Measurements from ENCODE around the gene CUL7.

GRCh38 chr6:43088654-43089056, 35.0 kb upstream of the CUL7 start:
- TF ChIP-seq CTCF (IDR thresholded peaks at IDR 0.05) (no peak), POLR2A (IDR thresholded peaks at IDR 0.05) (no peak)

Data from body of pancreas (tissue), 4 donors.